NCI-H446 (cell line): ENCODE measurements around the gene TNFSF12.
"Not testable (repeated sequence)": the region's sequence is repeated elsewhere in the genome, so short reads cannot be mapped to it uniquely, and the experiment has no call there.

Experiments used
- DNase-seq, 2 experiments: peaks; one replicate each; lab custom pipeline; 2025; lab: John Stamatoyannopoulos, UW

Gene TNFSF12

GRCh38 chr17:7587420-7588151 lies 38.7 kb downstream of the TNFSF12 start:
- DNase-seq: no peak

- DNase-seq: no peak
Observed at GRCh38 chr17:7588553-7589203, 39.8 kb downstream of the TNFSF12 start.

- no peak for DNase-seq
Observed at GRCh38 chr17:7589204-7589868, 40.5 kb downstream of the TNFSF12 start.

GRCh38 chr17:7589891-7590691 lies 41.2 kb downstream of the TNFSF12 start, which contains the start of gene SOX15:
Gene SOX15, minus strand, starts transcription at chr17:7590094. Its CDS starts 418 bp downstream, at chr17:7589676.
- DNase-seq: no peak

GRCh38 chr17:7590743-7591142 lies 41.9 kb downstream of the TNFSF12 start:
- DNase-seq: no peak

- DNase-seq: no peak
Observed at GRCh38 chr17:7591596-7591995, 42.7 kb downstream of the TNFSF12 start.

- DNase-seq: no peak
Observed at GRCh38 chr17:7592422-7593021, 43.7 kb downstream of the TNFSF12 start.

- DNase-seq: no peak
Observed at GRCh38 chr17:7593296-7593695, 44.4 kb downstream of the TNFSF12 start.

GRCh38 chr17:7597561-7597960 lies 48.7 kb downstream of the TNFSF12 start:
- not testable (repeated sequence) for DNase-seq

- no peak for DNase-seq
Observed at GRCh38 chr17:7606280-7606679, 57.4 kb downstream of the TNFSF12 start.
